Measurements from ENCODE around the gene SLC30A1.

SLC30A1 gene

DNA sequence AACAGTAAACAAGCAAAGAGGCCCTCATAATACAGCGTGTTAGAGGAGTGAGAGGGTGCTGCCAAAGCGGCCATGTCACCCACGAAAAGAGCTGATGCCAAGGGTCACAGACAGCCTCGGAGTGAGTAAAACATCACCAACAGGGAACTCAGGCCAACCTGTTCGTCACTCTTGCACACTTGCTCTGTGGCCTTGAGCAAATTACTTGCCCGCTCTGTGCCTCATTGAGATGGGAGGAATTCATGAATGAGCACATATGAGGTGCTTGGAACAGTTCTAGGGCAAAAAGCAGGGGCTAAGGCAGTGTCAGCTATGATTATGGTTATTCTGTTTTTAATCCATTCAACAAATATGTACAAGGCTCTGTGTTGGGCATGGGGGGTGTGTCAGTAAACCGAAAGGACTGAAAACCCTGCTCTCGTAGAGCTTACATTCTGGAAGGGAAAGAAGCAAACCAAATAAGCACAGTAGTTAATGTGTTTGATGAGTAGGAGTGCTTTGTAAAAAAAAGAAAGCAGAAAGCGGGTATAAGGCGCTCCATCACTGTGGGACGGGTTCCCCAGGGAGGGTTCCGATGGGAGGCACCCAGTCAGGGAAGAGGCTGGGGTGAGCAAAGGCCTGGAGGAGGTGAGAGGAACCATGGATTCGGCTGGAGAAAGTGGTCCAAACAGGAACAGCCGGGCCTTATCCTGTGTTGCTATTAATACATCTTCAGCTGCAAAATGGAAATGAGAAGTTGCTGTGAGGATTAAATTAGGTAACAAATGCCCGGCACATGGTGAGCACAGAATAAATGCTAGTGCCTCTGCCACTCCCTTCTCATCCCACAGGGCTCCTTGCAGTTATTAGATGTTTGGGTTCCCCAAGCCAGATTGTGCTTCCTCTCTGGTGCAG, 47.5 kb downstream of the SLC30A1 start:
- no peaks in the 10 kb centered on the region for H3K9me3 Mint-ChIP-seq (ENCODE audit: low read depth)
- no peaks in the 10 kb centered on the region for H3K27me3 Mint-ChIP-seq
- H3K4me3 Mint-ChIP-seq, result no peak overlapping the region
- H3K27ac Mint-ChIP-seq, result no peak overlapping the region
- peaks cover 6% of the 10 kb centered on the region for H3K4me1 Mint-ChIP-seq (ENCODE audit: low read depth)
- no peaks in the 10 kb centered on the region for H3K36me3 Mint-ChIP-seq

DNA sequence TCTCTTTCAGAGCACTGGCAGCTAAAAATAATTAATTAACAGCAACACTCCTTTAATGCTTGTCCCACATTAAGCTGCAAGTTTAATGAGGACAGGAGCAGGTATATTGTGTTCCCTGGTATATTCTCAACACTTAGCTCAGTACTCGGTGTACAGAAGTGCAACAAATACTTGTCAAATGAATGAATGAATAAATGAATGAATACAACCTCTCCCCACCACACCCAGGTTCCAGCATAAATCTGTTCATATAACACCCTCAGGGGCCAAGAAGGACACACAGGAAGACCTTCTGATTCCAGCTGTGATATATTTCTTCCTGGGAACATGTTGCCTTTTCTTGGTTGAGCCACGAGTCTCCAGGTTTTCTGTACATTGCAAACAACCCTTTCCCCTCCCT, 48.9 kb downstream of the SLC30A1 start:
- H3K27me3 Mint-ChIP-seq, result no peaks in the 10 kb centered on the region

DNA sequence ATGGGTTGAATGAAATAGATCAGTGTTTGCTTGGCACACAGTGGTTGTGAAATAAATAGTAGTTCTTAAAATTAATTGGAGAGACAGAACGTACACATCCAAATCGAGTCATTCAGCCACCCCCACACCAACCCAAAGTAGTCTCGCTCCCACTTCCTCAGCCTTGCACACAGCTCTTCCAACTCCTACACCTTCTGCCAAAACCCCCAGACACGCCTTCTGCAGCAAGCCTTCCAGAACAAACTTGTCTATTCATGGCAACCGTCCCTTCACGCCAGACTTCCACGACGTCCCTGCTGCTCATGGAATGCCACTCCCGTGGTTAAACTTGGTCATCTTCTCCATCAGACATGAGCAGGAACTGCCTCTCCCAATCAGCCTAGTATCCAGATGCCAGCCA, 49.5 kb downstream of the SLC30A1 start:
- Mint-ChIP-seq H3K27me3 (no peaks in the 10 kb centered on the region), H3K36me3 (no peaks in the 10 kb centered on the region), H3K4me1 (ENCODE audit: low read depth) (peaks cover 6% of the 10 kb centered on the region), H3K27ac (no peak overlapping the region), H3K9me3 (ENCODE audit: low read depth) (no peaks in the 10 kb centered on the region), H3K4me3 (no peak overlapping the region)

More for the DNA sequence above, 48.9 kb downstream of the SLC30A1 start:
- H3K27ac Mint-ChIP-seq, result no peak overlapping the region
- H3K4me3 Mint-ChIP-seq, result no peak overlapping the region
- no peaks in the 10 kb centered on the region for H3K36me3 Mint-ChIP-seq
- H3K4me1 Mint-ChIP-seq (ENCODE audit: low read depth), result peaks cover 6% of the 10 kb centered on the region
- no peaks in the 10 kb centered on the region for H3K9me3 Mint-ChIP-seq (ENCODE audit: low read depth)

DNA sequence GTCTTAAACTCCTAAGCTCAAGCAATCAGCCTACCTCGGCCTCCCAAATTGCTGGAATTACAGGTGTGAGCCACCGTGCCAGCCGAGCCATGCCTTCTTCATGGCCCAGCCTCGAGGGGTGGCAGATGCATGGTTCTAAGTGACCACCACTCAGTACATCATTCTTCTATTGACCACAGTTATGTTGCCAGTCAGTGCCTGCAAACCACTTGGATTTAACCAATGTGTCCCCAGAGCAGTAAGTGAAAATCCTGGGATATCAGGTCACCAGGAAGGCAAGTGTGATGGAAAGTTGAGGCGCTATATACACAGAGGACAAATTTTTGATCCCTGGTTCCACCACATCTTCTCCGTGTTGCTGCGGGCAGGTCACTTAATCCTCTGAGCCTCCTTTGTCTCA, 50.0 kb downstream of the SLC30A1 start:
- Mint-ChIP-seq H3K27ac (no peak overlapping the region), H3K9me3 (ENCODE audit: low read depth) (no peaks in the 10 kb centered on the region), H3K4me3 (no peak overlapping the region), H3K36me3 (no peaks in the 10 kb centered on the region), H3K4me1 (ENCODE audit: low read depth) (peaks cover 6% of the 10 kb centered on the region), H3K27me3 (no peaks in the 10 kb centered on the region)

DNA sequence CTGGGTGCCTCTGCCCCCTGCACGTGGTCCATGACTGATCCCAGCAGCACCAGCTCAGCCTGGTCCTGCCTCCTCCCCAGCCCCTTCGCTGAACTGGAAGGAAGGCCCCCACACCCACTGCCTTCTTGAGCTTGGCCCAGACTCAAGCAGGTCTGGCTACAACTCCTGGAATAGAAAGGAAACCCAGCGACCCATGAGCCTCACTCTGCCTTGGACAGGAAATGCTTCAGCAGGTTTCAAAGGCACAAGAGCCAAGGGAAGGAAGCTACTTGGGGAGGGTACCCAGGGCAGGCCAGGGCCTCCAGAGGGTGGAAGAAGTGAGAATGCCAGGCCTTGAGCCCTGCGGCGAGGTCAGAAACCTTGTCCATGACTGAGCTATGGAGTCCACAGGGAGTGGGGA, 51.1 kb downstream of the SLC30A1 start:
- H3K9me3 Mint-ChIP-seq (ENCODE audit: low read depth), result no peaks in the 10 kb centered on the region
- no peak overlapping the region for H3K4me3 Mint-ChIP-seq
- H3K36me3 Mint-ChIP-seq, result no peaks in the 10 kb centered on the region
- H3K4me1 Mint-ChIP-seq (ENCODE audit: low read depth), result peaks cover 6% of the 10 kb centered on the region
- no peaks in the 10 kb centered on the region for H3K27me3 Mint-ChIP-seq
- H3K27ac Mint-ChIP-seq, result no peak overlapping the region

DNA sequence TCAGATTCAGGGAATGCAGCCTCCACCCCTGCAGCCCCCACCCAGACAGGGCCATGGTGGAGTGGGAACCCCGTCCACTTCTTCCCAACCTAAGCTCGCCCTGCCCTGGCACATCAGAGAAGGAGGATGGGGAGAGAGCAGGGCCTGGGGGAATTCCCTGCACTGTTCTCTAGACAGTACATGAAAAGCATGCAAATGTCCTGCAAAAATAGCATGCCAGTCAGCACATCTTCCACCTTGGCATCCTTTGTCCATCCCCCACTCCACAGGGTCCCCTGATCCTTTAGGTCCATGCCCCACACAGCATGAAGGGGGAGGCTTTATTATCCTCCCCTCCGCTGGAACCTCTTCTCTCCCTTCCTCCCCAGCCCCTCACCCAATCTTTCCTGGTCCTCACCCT, 52.0 kb downstream of the SLC30A1 start:
- peaks cover 6% of the 10 kb centered on the region for H3K4me1 Mint-ChIP-seq (ENCODE audit: low read depth)
- H3K9me3 Mint-ChIP-seq (ENCODE audit: low read depth), result no peaks in the 10 kb centered on the region
- H3K36me3 Mint-ChIP-seq, result no peaks in the 10 kb centered on the region
- no peaks in the 10 kb centered on the region for H3K27me3 Mint-ChIP-seq
- no peak overlapping the region for H3K4me3 Mint-ChIP-seq
- H3K27ac Mint-ChIP-seq, result no peak overlapping the region

DNA sequence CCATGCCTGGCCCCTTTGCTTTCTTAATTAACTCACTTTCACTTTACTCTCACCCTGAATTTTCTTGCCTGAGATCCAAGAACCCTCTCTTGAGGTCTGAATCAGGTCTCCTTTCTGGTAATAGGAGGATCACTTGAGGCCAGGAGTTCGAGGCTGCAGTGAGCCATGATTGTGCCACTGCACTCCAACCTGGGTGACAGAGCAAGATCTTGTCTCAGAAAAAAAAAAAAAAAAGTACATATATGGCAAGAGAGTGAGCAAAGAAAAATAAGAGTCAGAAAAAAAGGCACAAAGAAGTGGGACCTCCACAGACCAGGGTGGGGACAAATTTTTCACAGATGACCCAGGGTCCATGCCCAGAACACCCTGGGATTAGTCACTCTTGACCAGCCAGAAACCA, 52.9 kb downstream of the SLC30A1 start:
- Mint-ChIP-seq H3K9me3 (ENCODE audit: low read depth) (no peaks in the 10 kb centered on the region), H3K27me3 (no peaks in the 10 kb centered on the region), H3K27ac (no peak overlapping the region), H3K36me3 (no peaks in the 10 kb centered on the region), H3K4me1 (ENCODE audit: low read depth) (peaks cover 6% of the 10 kb centered on the region), H3K4me3 (no peak overlapping the region)

DNA sequence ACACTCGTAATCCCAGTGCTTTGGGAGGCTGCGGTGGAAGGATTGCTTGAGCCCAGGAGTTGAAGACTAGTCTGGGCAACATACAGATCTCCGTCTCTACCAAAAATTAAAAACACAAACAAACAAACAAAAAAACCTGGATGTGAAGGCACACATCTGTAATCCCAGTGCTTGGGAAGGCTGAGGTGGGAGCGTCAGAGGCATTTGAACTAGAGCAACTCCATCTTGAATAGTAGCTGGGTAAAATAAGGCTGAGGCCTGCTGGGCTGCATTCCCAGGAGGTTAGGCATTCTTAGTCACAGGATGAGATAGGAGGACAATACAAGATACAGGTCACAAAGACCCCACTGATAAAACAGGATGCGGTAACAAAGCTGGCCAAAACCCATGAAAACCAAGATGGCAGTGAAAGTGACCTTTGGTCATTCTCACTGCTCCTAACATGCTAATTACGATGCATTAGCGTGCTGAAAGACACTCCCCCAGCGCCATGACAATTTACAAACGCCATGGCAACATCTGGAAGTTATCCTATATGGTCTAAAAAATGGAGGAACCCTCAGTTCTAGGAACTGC, 53.8 kb downstream of the SLC30A1 start:
- Mint-ChIP-seq H3K27me3 (no peaks in the 10 kb centered on the region), H3K4me1 (ENCODE audit: low read depth) (peaks cover 6% of the 10 kb centered on the region), H3K36me3 (no peaks in the 10 kb centered on the region), H3K4me3 (no peak overlapping the region), H3K27ac (no peak overlapping the region), H3K9me3 (ENCODE audit: low read depth) (no peaks in the 10 kb centered on the region)

DNA sequence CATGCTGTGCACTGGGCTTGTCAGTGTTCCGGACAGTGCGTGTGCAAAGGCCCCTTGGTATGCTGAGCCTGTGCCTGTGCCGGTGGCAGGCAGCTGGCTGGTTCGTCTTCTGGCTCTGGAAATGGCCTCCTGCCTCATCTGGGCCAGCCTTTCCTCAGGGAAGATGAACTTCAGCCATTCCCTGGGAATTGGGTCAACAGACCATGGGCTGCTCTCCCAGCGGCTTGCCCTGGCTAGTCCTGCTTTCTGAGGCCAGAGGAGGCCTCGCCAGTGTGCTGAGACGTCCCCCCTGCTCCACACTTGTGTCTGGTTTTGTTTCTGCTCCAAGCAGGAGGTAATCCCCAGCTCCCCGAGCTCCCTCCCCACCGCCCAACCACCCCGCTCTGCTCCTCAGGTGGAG, 54.4 kb downstream of the SLC30A1 start:
- Mint-ChIP-seq H3K9me3 (ENCODE audit: low read depth) (no peaks in the 10 kb centered on the region), H3K36me3 (no peaks in the 10 kb centered on the region), H3K27ac (no peak overlapping the region), H3K4me3 (no peak overlapping the region), H3K4me1 (ENCODE audit: low read depth) (peaks cover 6% of the 10 kb centered on the region), H3K27me3 (no peaks in the 10 kb centered on the region)

DNA sequence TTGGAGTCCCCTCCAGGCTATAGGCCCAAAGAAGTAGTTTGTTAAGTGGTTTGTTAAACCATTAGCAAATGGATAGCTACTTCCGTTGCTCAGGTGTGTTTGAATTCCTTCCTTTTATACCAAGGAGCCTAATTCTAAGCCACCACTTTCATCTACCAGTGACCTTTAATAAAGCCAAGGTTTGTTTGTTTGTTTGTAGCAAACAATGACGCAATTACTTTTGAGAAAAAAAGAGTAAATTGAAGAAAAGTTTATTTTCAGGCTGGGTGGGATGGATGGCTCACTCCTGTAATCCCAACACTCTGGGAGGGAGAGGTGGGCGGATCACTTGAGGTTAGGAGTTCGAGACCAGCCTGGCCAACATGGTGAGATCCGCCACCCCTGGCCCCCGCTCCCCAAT, 56.2 kb downstream of the SLC30A1 start:
- Mint-ChIP-seq H3K4me1 (ENCODE audit: low read depth) (peaks cover 4% of the 10 kb centered on the region), H3K36me3 (no peaks in the 10 kb centered on the region), H3K9me3 (ENCODE audit: low read depth) (no peaks in the 10 kb centered on the region), H3K27ac (no peak overlapping the region), H3K4me3 (no peak overlapping the region), H3K27me3 (no peaks in the 10 kb centered on the region)

Data from activated naive CD8-positive, alpha-beta T cell (primary cell).